Uterus (tissue), 2 donors: Measurements from ENCODE around the gene TP53I13.

Source experiments
- POLR2A ChIP-seq, 2 donors: fragments of 450-650 bp; IDR thresholded peaks; one replicate each; pipeline ENCODE4 v1.6.1; 2016; ENCODE audit warnings: antibody characterized with exemption in 2 of 2, mild to moderate bottlenecking in 1 of 2, moderate library complexity in 1 of 2
- TF ChIP-seq, protein P1 (sequence below), 4 experiments: fragments of 200-600 bp in 2 of 4; fragments of 450-650 bp in 2 of 4; sonication (generic) in 2 of 4; IDR thresholded peaks; one replicate each; pipeline ENCODE4 v1.5.1; 2016 to 2019; ENCODE audit warnings: antibody characterized with exemption in 4 of 4, mild to moderate bottlenecking in 2 of 4, moderate library complexity in 1 of 4

DNA sequence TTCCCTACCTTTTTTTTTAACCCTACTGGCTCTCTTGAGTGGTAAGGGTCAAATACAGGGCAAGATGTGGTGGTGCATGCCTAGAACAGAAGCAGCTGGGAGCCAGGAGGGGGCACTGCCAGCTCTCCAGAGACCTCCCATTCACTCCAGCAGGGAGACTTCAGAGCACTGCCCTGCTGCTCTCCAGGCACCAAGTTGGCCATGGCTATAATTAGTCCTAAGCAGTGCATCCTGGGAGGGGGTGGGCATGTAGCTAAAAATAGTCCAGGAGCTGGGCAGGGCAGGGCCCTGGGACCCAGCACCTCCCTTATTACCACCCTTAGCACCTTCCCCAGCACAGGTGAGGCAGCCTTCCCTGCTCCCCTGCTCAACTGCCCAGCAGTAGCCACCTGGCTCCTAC is 50.8 kb downstream of the TP53I13 start:
- TF ChIP-seq, protein P1, sequence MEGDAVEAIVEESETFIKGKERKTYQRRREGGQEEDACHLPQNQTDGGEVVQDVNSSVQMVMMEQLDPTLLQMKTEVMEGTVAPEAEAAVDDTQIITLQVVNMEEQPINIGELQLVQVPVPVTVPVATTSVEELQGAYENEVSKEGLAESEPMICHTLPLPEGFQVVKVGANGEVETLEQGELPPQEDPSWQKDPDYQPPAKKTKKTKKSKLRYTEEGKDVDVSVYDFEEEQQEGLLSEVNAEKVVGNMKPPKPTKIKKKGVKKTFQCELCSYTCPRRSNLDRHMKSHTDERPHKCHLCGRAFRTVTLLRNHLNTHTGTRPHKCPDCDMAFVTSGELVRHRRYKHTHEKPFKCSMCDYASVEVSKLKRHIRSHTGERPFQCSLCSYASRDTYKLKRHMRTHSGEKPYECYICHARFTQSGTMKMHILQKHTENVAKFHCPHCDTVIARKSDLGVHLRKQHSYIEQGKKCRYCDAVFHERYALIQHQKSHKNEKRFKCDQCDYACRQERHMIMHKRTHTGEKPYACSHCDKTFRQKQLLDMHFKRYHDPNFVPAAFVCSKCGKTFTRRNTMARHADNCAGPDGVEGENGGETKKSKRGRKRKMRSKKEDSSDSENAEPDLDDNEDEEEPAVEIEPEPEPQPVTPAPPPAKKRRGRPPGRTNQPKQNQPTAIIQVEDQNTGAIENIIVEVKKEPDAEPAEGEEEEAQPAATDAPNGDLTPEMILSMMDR (IDR thresholded peaks at IDR 0.05), result no peak
- no peak for TF ChIP-seq POLR2A (IDR thresholded peaks at IDR 0.05)
